ENCODE results near the gene BNIP5. TPM values are rescaled to one million over a fixed set of nuclear protein-coding genes. Genes with fewer than 3 reads are reported as not detected.

The BNIP5 gene
- total and polyA plus RNA-seq, 4 donors, result not detected

- WGBS, result 67% methylated on average over 5 of the region's 5 CpGs
- peaks cover 0 to 4% (median 0%) of the 10 kb centered on the region in 4 donors for H3K27me3 ChIP-seq (ENCODE audit: control insufficient read depth in 4 of 4, insufficient read depth in 4 of 4, low read length in 3 of 4)
Observed at GRCh38 chr6:36336208-36336710, 429 bp downstream of the BNIP5 start.

GRCh38 chr6:36335465-36336207 lies 1.1 kb downstream of the BNIP5 start:
- DNase-seq (ENCODE audit: low spot score), result no peak
- Histone ChIP-seq H3K27ac (ENCODE audit: low read depth in 1 of 2, low read length in 2 of 2) (no peak overlapping the region), H3K4me1 (ENCODE audit: control insufficient read depth in 4 of 4, insufficient read depth in 4 of 4, low read length in 3 of 4) (peaks cover 0 to 2% (median under 1%) of the 10 kb centered on the region in 4 donors), H3K9ac (ENCODE audit: low read depth in 1 of 2, low read length in 2 of 2) (no peak overlapping the region), H3K9me3 (ENCODE audit: control insufficient read depth in 4 of 4, low read length in 3 of 4) (no peaks in the 10 kb centered on the region), H3K4me3 (ENCODE audit: low read depth in 1 of 3, low read length in 3 of 3) (no peak overlapping the region), H3K36me3 (ENCODE audit: control insufficient read depth in 4 of 4, insufficient read depth in 3 of 4, low read depth in 1 of 4, low read length in 3 of 4) (no peaks in the 10 kb centered on the region), H3K27me3 (ENCODE audit: control insufficient read depth in 4 of 4, insufficient read depth in 4 of 4, low read length in 3 of 4) (peaks cover 0 to 4% (median 0%) of the 10 kb centered on the region in 4 donors)
- no peak for TF ChIP-seq HNF4A (conservative IDR thresholded peaks at IDR 0.05)
- no peak for TF ChIP-seq ATF3 (IDR thresholded peaks at IDR 0.05)
- TF ChIP-seq EGR1 (IDR thresholded peaks at IDR 0.05; ENCODE audit: low read depth in 2 of 2), result no peak
- no peak for TF ChIP-seq FOXA2 (IDR thresholded peaks at IDR 0.05)
- TF ChIP-seq YY1 (IDR thresholded peaks at IDR 0.05), result no peak
- TF ChIP-seq REST (IDR thresholded peaks at IDR 0.05), result no peak
- TF ChIP-seq TAF1 (conservative IDR thresholded peaks at IDR 0.05), result no peak
- no peak for TF ChIP-seq JUND (IDR thresholded peaks at IDR 0.05)
- no peak for TF ChIP-seq SP1 (IDR thresholded peaks at IDR 0.05)
- no peak for TF ChIP-seq HNF4G (IDR thresholded peaks at IDR 0.05)
- TF ChIP-seq RXRA (IDR thresholded peaks at IDR 0.05), result no peak
- no peak for TF ChIP-seq MAX (IDR thresholded peaks at IDR 0.05)
- TF ChIP-seq GABPA (IDR thresholded peaks at IDR 0.05 in 1 of 2, conservative IDR thresholded peaks at IDR 0.05 in 1 of 2), result no peak
- no peak for TF ChIP-seq CTCF (IDR thresholded peaks at IDR 0.05; ENCODE audit: low read depth, low read length, missing input control)
- TF ChIP-seq RAD21 (IDR thresholded peaks at IDR 0.05), result no peak
- TF ChIP-seq FOXA1 (IDR thresholded peaks at IDR 0.05), result no peak
- TF ChIP-seq NR2F2 (IDR thresholded peaks at IDR 0.05), result no peak
- TF ChIP-seq ZBTB33 (IDR thresholded peaks at IDR 0.05), result no peak
- WGBS, result 61% methylated on average over 14 of the region's 14 CpGs

More at GRCh38 chr6:36336208-36336710, 429 bp downstream of the BNIP5 start:
- no peak for DNase-seq (ENCODE audit: low spot score)
- TF ChIP-seq SP1 (IDR thresholded peaks at IDR 0.05) (no peak), HNF4A (conservative IDR thresholded peaks at IDR 0.05) (no peak), EGR1 (IDR thresholded peaks at IDR 0.05; ENCODE audit: low read depth in 2 of 2) (no peak), FOXA1 (IDR thresholded peaks at IDR 0.05) (no peak), JUND (IDR thresholded peaks at IDR 0.05) (no peak)
- Histone ChIP-seq H3K9ac (ENCODE audit: low read depth in 1 of 2, low read length in 2 of 2) (no peak overlapping the region), H3K27ac (ENCODE audit: low read depth in 1 of 2, low read length in 2 of 2) (no peak overlapping the region), H3K36me3 (ENCODE audit: control insufficient read depth in 4 of 4, insufficient read depth in 3 of 4, low read depth in 1 of 4, low read length in 3 of 4) (no peaks in the 10 kb centered on the region), H3K4me1 (ENCODE audit: control insufficient read depth in 4 of 4, insufficient read depth in 4 of 4, low read length in 3 of 4) (peaks cover 0 to 6% (median 4%) of the 10 kb centered on the region in 4 donors), H3K4me3 (ENCODE audit: low read depth in 1 of 3, low read length in 3 of 3) (no peak overlapping the region), H3K9me3 (ENCODE audit: control insufficient read depth in 4 of 4, low read length in 3 of 4) (no peaks in the 10 kb centered on the region)

Measured in liver (tissue), 9 donors.